H9 (cell line): ENCODE measurements around the gene ACSM2B. TPM values are rescaled to one million over a fixed set of nuclear protein-coding genes. Genes with fewer than 3 reads are reported as not detected.

Source experiments
- DNase-seq: peaks from one replicate; pipeline ENCODE4 v3.0.0-alpha.2; 2017
- H2AFZ ChIP-seq: one replicate; pipeline ENCODE4 v1.6.1; 2013; ENCODE audit warnings: mild to moderate bottlenecking, low read length, control low read depth, moderate library complexity
- H2AK5ac ChIP-seq: 2 replicates; pipeline ENCODE4 v1.6.1; 2013; ENCODE audit warnings: low read length, control low read depth, mixed read lengths; ENCODE audit not compliant: insufficient read length
- H2BK120ac ChIP-seq: one replicate; pipeline ENCODE4 v1.6.1; 2013; ENCODE audit warnings: low read depth, mild to moderate bottlenecking, low read length, control low read depth, inconsistent platforms; ENCODE audit not compliant: poor library complexity, severe bottlenecking
- H2BK12ac ChIP-seq: 2 replicates; pipeline ENCODE4 v1.6.1; 2013; ENCODE audit warnings: low read length, control low read depth, mixed read lengths, low read depth; ENCODE audit not compliant: insufficient read length
- H2BK15ac ChIP-seq: 2 replicates; pipeline ENCODE4 v1.6.1; 2013; ENCODE audit warnings: low read depth, low read length, control low read depth
- H2BK20ac ChIP-seq: one replicate; pipeline ENCODE4 v1.6.1; 2013; ENCODE audit warnings: low read depth, mild to moderate bottlenecking, low read length, control low read depth, inconsistent platforms; ENCODE audit not compliant: poor library complexity, severe bottlenecking
- H2BK5ac ChIP-seq: 2 replicates; pipeline ENCODE4 v1.6.1; 2013; ENCODE audit warnings: low read length, control low read depth, mixed read lengths; ENCODE audit not compliant: insufficient read length
- H3K14ac ChIP-seq: 2 replicates; pipeline ENCODE4 v1.6.1; 2013; ENCODE audit warnings: low read length, control low read depth; ENCODE audit not compliant: insufficient read depth
- H3K18ac ChIP-seq: 2 replicates; pipeline ENCODE4 v1.6.1; 2013; ENCODE audit warnings: low read depth, mild to moderate bottlenecking, mixed read lengths, low read length, control low read depth; ENCODE audit not compliant: insufficient read length
- H3K23ac ChIP-seq: 2 replicates; pipeline ENCODE4 v1.6.1; 2013; ENCODE audit warnings: low read length, control low read depth, mixed read lengths, low read depth; ENCODE audit not compliant: insufficient read length
- H3K23me2 ChIP-seq: 2 replicates; pipeline ENCODE4 v1.6.1; 2013; ENCODE audit warnings: low read depth, mild to moderate bottlenecking, mixed read lengths, low read length, control low read depth; ENCODE audit not compliant: insufficient read length, poor library complexity, severe bottlenecking
- H3K27ac ChIP-seq: 2 replicates; pipeline ENCODE4 v1.5.1; 2013; ENCODE audit warnings: low read length, control low read depth, mixed read lengths, low read depth; ENCODE audit not compliant: insufficient read length
- H3K27me3 ChIP-seq: 2 replicates; pipeline ENCODE4 v1.6.1; 2013; ENCODE audit warnings: low read length, control low read depth, inconsistent platforms; ENCODE audit not compliant: insufficient read depth
- H3K4ac ChIP-seq: 2 replicates; pipeline ENCODE4 v1.6.1; 2013; ENCODE audit warnings: low read depth, mild to moderate bottlenecking, control low read depth, inconsistent platforms, low read length, moderate library complexity
- H3K4me1 ChIP-seq: 2 replicates; pipeline ENCODE4 v1.6.1; 2013; ENCODE audit warnings: low read length, control low read depth, inconsistent platforms; ENCODE audit not compliant: insufficient read depth
- H3K4me2 ChIP-seq: 2 replicates; pipeline ENCODE4 v1.6.1; 2013; ENCODE audit warnings: low read length, control low read depth, mixed read lengths; ENCODE audit not compliant: insufficient read length, insufficient read depth
- H3K56ac ChIP-seq: 2 replicates; pipeline ENCODE4 v1.6.1; 2013; ENCODE audit warnings: low read depth, mild to moderate bottlenecking, mixed read lengths, low read length, control low read depth; ENCODE audit not compliant: insufficient read length
- H3K79me1 ChIP-seq: 2 replicates; pipeline ENCODE4 v1.6.1; 2013; ENCODE audit warnings: low read depth, mild to moderate bottlenecking, moderate library complexity, low read length, control low read depth, inconsistent platforms; ENCODE audit not compliant: insufficient read depth, poor library complexity, severe bottlenecking
- H3K79me2 ChIP-seq: 2 replicates; pipeline ENCODE4 v1.6.1; 2013; ENCODE audit warnings: low read length, control low read depth, inconsistent platforms; ENCODE audit not compliant: insufficient read depth
- H3K9ac ChIP-seq: 2 replicates; pipeline ENCODE4 v1.6.1; 2013; ENCODE audit warnings: low read length, control low read depth, mixed read lengths; ENCODE audit not compliant: insufficient read length; ENCODE audit errors: extremely low read depth
- H3K9me3 ChIP-seq: one replicate; pipeline ENCODE4 v1.6.1; 2013; ENCODE audit warnings: low read depth, low read length, inconsistent platforms; ENCODE audit not compliant: control insufficient read depth
- H3T11ph ChIP-seq: one replicate; pipeline ENCODE4 v1.6.1; 2013; ENCODE audit warnings: mild to moderate bottlenecking, low read length, control low read depth, inconsistent platforms
- H4K20me1 ChIP-seq: one replicate; pipeline ENCODE4 v1.6.1; 2013; ENCODE audit not compliant: control insufficient read depth, insufficient read length, insufficient read depth
- H4K5ac ChIP-seq: 2 replicates; pipeline ENCODE4 v1.6.1; 2013; ENCODE audit warnings: low read depth, mild to moderate bottlenecking, mixed read lengths, low read length, control low read depth; ENCODE audit not compliant: insufficient read length
- H4K8ac ChIP-seq: replicated peaks from 2 replicates; pipeline ENCODE4 v1.6.1; 2013; ENCODE audit warnings: low read length, control low read depth, mixed read lengths, low read depth; ENCODE audit not compliant: insufficient read length
- H4K91ac ChIP-seq: 2 replicates; pipeline ENCODE4 v1.6.1; 2013; ENCODE audit warnings: low read depth, mild to moderate bottlenecking, moderate library complexity, mixed read lengths, low read length, control low read depth; ENCODE audit not compliant: insufficient read length
- H3K27ac Mint-ChIP-seq, 3 experiments: 2 replicates in 2 of 3; 3 replicates in 1 of 3; pipeline ENCODE4 v1.8.0; 2020 to 2021; ENCODE audit warnings: mixed read lengths in 3 of 3, mild to moderate bottlenecking in 1 of 3, moderate library complexity in 1 of 3
- H3K27me3 Mint-ChIP-seq: 2 replicates; pipeline ENCODE4 v1.8.0; 2021; ENCODE audit warnings: low read depth, mild to moderate bottlenecking, moderate library complexity, mixed read lengths
- H3K36me3 Mint-ChIP-seq, 3 experiments: 2 replicates in 2 of 3; 3 replicates in 1 of 3; pipeline ENCODE4 v1.8.0; 2020 to 2021; ENCODE audit warnings: low read depth in 3 of 3, mixed read lengths in 3 of 3; ENCODE audit not compliant: insufficient read depth in 1 of 3
- H3K4me1 Mint-ChIP-seq, 2 experiments: 2 replicates each; pipeline ENCODE4 v1.8.0; 2020; ENCODE audit warnings: mixed read lengths in 2 of 2
- H3K4me3 Mint-ChIP-seq, 2 experiments: 2 replicates in 1 of 2; 3 replicates in 1 of 2; pipeline ENCODE4 v1.8.0; 2020 to 2021; ENCODE audit warnings: mild to moderate bottlenecking in 2 of 2, mixed read lengths in 2 of 2, moderate library complexity in 1 of 2
- H3K9me3 Mint-ChIP-seq, 2 experiments: 2 replicates in 1 of 2; 3 replicates in 1 of 2; pipeline ENCODE4 v1.8.0; 2020; ENCODE audit warnings: mild to moderate bottlenecking in 2 of 2, mixed read lengths in 2 of 2, moderate library complexity in 1 of 2
- CTCF ChIP-seq: fragments of 200-600 bp; sonication (generic); conservative IDR thresholded peaks from 3 replicates; pipeline ENCODE4 v1.8.0; 2021; ENCODE audit warnings: antibody characterized with exemption, mild to moderate bottlenecking
- WGBS: extraction: QIAGEN DNeasy Blood & Tissue Kit; methylation state at CpG from one replicate; pipeline ENCODE4 v1.1.7; 2013; ENCODE audit warnings: missing lambda C conversion rate, low lambda C conversion rate, mixed read lengths; ENCODE audit not compliant: insufficient read length; ENCODE audit errors: extremely low coverage; 5-methylcytosine and 5-hydroxymethylcytosine counted together
- total RNA-seq: library from RNA; stranded (reverse); gene quantifications from 2 replicates; pipeline ENCODE4 v1.2.1, GENCODE V29; 2021

ACSM2B gene
- total RNA-seq, 1 experiment from 2014 or later: not detected

DNA sequence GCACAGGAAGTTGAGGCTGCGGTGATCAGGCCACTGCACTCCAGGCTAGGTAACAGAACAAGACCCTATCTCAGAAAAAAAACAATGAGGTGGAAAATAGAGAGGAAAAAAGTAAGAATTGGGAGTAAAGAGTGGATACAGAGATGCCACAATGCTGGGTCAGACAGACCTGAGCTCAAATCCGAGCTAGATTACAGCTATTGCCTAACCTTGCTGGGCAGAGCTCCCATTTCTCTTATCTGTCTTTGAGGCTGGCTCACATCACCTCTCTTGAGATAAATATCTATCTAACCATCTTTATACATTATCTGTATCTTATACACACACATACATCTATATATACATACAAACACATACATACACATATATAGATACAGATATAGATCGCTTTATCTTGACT is 59.0 kb downstream of the ACSM2B start:
- no peak overlapping the region for H2BK5ac ChIP-seq
- H2BK12ac ChIP-seq: no peak overlapping the region
- H2BK120ac ChIP-seq: no peak overlapping the region
- no peak overlapping the region for H2BK15ac ChIP-seq
- Mint-ChIP-seq H3K9me3 (peaks cover 61 to 72% of the 10 kb centered on the region in 2 experiments), H3K4me1 (no peaks in the 10 kb centered on the region), H3K36me3 (no peaks in the 10 kb centered on the region; a peak in 4 of 7 replicates), H3K27ac (no peak overlapping the region), H3K27me3 (peaks cover 5% of the 10 kb centered on the region), H3K4me3 (no peak overlapping the region)
- H4K5ac ChIP-seq: no peak overlapping the region
- H3K23me2 ChIP-seq: no peaks in the 10 kb centered on the region
- no peak overlapping the region for H3T11ph ChIP-seq
- no peak overlapping the region for H2AFZ ChIP-seq
- no peaks in the 10 kb centered on the region for H3K4me1 ChIP-seq
- no peak overlapping the region for H4K91ac ChIP-seq
- peaks cover 7% of the 10 kb centered on the region for H3K9me3 ChIP-seq
- no peak overlapping the region for H3K4me2 ChIP-seq
- H3K18ac ChIP-seq: no peak overlapping the region
- WGBS: no CpG with 5 or more reads among the region's 3 CpGs
- no peak overlapping the region for H3K4ac ChIP-seq
- H3K27ac ChIP-seq: no peak overlapping the region
- no peak for DNase-seq
- no peaks in the 10 kb centered on the region for H3K27me3 ChIP-seq
- H4K20me1 ChIP-seq: no peaks in the 10 kb centered on the region
- H3K23ac ChIP-seq: no peak overlapping the region
- H3K9ac ChIP-seq: no peak overlapping the region
- no peak for TF ChIP-seq CTCF
- no peak overlapping the region for H2BK20ac ChIP-seq
- H2AK5ac ChIP-seq: no peak overlapping the region
- H3K56ac ChIP-seq: no peak overlapping the region
- no peaks in the 10 kb centered on the region for H3K79me1 ChIP-seq
- H3K14ac ChIP-seq: no peak overlapping the region
- H4K8ac ChIP-seq: no peak overlapping the region
- no peaks in the 10 kb centered on the region for H3K79me2 ChIP-seq
